B cell (primary cell): Measurements from ENCODE around the gene THSD4. TPM values are rescaled to one million over a fixed set of nuclear protein-coding genes. Genes with fewer than 3 reads are reported as not detected.

Experiments
- ATAC-seq: fragments of 200-7000 bp; cut with Tn5 transposase; one replicate; pipeline ENCODE4 v1.10.0; 2021; ENCODE audit warnings: low read depth, mild to moderate bottlenecking, moderate number of reproducible peaks, moderate library complexity
- CTCF ChIA-PET: fragments of 350-600 bp; sonication (Branson Sonifier 250); formaldehyde crosslinking; loops from one replicate; lab custom pipeline; 2021; ENCODE audit warnings: antibody characterized with exemption, inconsistent platforms; lab: Charles Lee
- POLR2A ChIA-PET: fragments of 350-600 bp; sonication (Branson Sonifier 250); formaldehyde crosslinking; loops from one replicate; lab custom pipeline; 2021; ENCODE audit warnings: antibody characterized with exemption; lab: Charles Lee
- DNase-seq: peaks from one replicate; pipeline ENCODE4 v3.0.0; 2013
- H2AFZ ChIP-seq: 2 replicates; pipeline ENCODE4 v1.6.1; 2012; ENCODE audit warnings: mild to moderate bottlenecking, low read depth, low read length; ENCODE audit not compliant: insufficient read depth, poor library complexity, severe bottlenecking
- H3K27ac ChIP-seq, 2 donors: 1 replicate in 1 of 2; 2 replicates in 1 of 2; pipeline ENCODE4 v1.5.1; 2012 to 2013; ENCODE audit warnings: low read length in 2 of 2, mild to moderate bottlenecking in 2 of 2, moderate library complexity in 1 of 2
- H3K27me3 ChIP-seq, 4 experiments: fragments of 200-600 bp in 1 of 4; sonication (generic) in 1 of 4; replicated peaks in 1 of 4; 1 replicate in 2 of 4; 2 replicates in 2 of 4; pipeline versions ENCODE4 v1.6.1 to v1.7.0; 2013 to 2016; ENCODE audit warnings: low read length in 3 of 4, mild to moderate bottlenecking in 2 of 4, mixed read lengths in 1 of 4, moderate library complexity in 1 of 4; ENCODE audit not compliant: insufficient read depth in 4 of 4, control insufficient read depth in 3 of 4; ENCODE audit errors: control extremely low read depth in 1 of 4
- H3K36me3 ChIP-seq, 2 experiments: replicated peaks in 1 of 2; 1 replicate in 1 of 2; 2 replicates in 1 of 2; pipeline versions ENCODE4 v1.6.1 to v1.7.1; 2013; ENCODE audit warnings: low read length in 1 of 2; ENCODE audit not compliant: insufficient read depth in 2 of 2, control insufficient read depth in 1 of 2; ENCODE audit errors: control extremely low read depth in 1 of 2, extremely low read depth in 1 of 2
- H3K4me1 ChIP-seq, 2 donors: fragments of 200-600 bp in 1 of 2; sonication (generic) in 1 of 2; 1 replicate in 1 of 2; 2 replicates in 1 of 2; pipeline versions ENCODE4 v1.5.1 to v1.6.1; 2013 to 2017; ENCODE audit warnings: low read length in 2 of 2; ENCODE audit not compliant: control insufficient read depth in 2 of 2, insufficient read depth in 2 of 2
- H3K4me2 ChIP-seq: replicated peaks from 2 replicates; pipeline ENCODE3; 2012; ENCODE audit warnings: mild to moderate bottlenecking, low read depth, low read length; ENCODE audit not compliant: poor library complexity, severe bottlenecking
- H3K4me3 ChIP-seq, 5 experiments: fragments of 200-600 bp in 1 of 5; sonication (generic) in 1 of 5; 1 replicate in 3 of 5; 2 replicates in 2 of 5; pipeline versions ENCODE4 v1.5.1 to v1.7.0; 2011 to 2016; ENCODE audit warnings: low read length in 4 of 5, mild to moderate bottlenecking in 4 of 5, low read depth in 2 of 5, control low read depth in 1 of 5, moderate library complexity in 1 of 5; ENCODE audit not compliant: insufficient read depth in 1 of 5; ENCODE audit errors: control extremely low read depth in 1 of 5, extremely low read depth in 1 of 5
- H3K79me2 ChIP-seq: fragments of 200-600 bp; sonication (generic); one replicate; pipeline ENCODE4 v1.6.0; 2016; ENCODE audit warnings: low read length; ENCODE audit not compliant: control insufficient read depth, insufficient read depth
- H3K9ac ChIP-seq: fragments of 200-600 bp; sonication (generic); 2 replicates; pipeline ENCODE4 v1.6.1; 2017; ENCODE audit warnings: mild to moderate bottlenecking, low read length, moderate library complexity
- H3K9me3 ChIP-seq, 3 donors: one replicate each; pipeline versions ENCODE4 v1.6.1 to v1.7.1; 2013; ENCODE audit warnings: low read length in 2 of 3; ENCODE audit not compliant: control insufficient read depth in 2 of 3, insufficient read depth in 1 of 3; ENCODE audit errors: control extremely low read depth in 1 of 3
- H4K20me1 ChIP-seq: 2 replicates; pipeline ENCODE4 v1.6.0; 2012; ENCODE audit warnings: mild to moderate bottlenecking, low read length; ENCODE audit not compliant: insufficient read depth, control insufficient read depth, poor library complexity, severe bottlenecking
- H3K27ac Mint-ChIP-seq: one replicate; pipeline ENCODE4 v1.8.0; 2021; ENCODE audit warnings: mixed read lengths
- H3K27me3 Mint-ChIP-seq: one replicate; pipeline ENCODE4 v1.8.0; 2021; ENCODE audit warnings: mixed read lengths
- H3K4me1 Mint-ChIP-seq: one replicate; pipeline ENCODE4 v1.8.0; 2021; ENCODE audit warnings: mixed read lengths
- H3K4me3 Mint-ChIP-seq: one replicate; pipeline ENCODE4 v1.8.0; 2021; ENCODE audit warnings: mixed read lengths
- H3K9me3 Mint-ChIP-seq: one replicate; pipeline ENCODE4 v1.8.0; 2022; ENCODE audit warnings: mixed read lengths; ENCODE audit not compliant: insufficient read depth
- CTCF ChIP-seq: fragments of 200-600 bp; IDR thresholded peaks from one replicate; pipeline ENCODE4 v1.8.0; 2022; ENCODE audit warnings: antibody characterized with exemption, mild to moderate bottlenecking
- EZH2 ChIP-seq: IDR thresholded peaks from 2 replicates; pipeline ENCODE4 v1.6.1; 2012; ENCODE audit warnings: borderline replicate concordance, low read depth, mild to moderate bottlenecking, moderate library complexity, low read length; ENCODE audit not compliant: insufficient read depth, poor library complexity, severe bottlenecking
- WGBS: methylation state at CpG from one replicate; pipeline ENCODE4 v1.1.5; 2013; ENCODE audit warnings: missing lambda C conversion rate; ENCODE audit not compliant: insufficient coverage; 5-methylcytosine and 5-hydroxymethylcytosine counted together
- intact Hi-C: fragments of 100-400 bp; cut with micrococcal nuclease; formaldehyde crosslinking; loops from one replicate; pipeline ENCODE4 v1.10.0; 2022
- polyA plus RNA-seq: library from polyadenylated mRNA; depleted of rRNA; stranded (reverse); fragments of >200 nt; gene quantifications from 2 replicates; pipeline ENCODE4 v1.2.3, GENCODE V29; 2012
- total RNA-seq, 2 donors: library from RNA; stranded (reverse); fragments of 120-200 nt in 1 of 2; gene quantifications; 1 replicate in 1 of 2; 2 replicates in 1 of 2; pipeline versions ENCODE4 v1.2.3 to v1.2.4, GENCODE V29; 2013 to 2022

The THSD4 gene
- total and polyA plus RNA-seq, 2 donors (not counting 1 experiment from before 2014, with no cell fraction given): not detected

GRCh38 chr15:71512682-71513006 lies 397.4 kb downstream of the THSD4 start:
- Histone ChIP-seq H3K36me3 (no peaks in the 10 kb centered on the region), H2AFZ (no peak overlapping the region), H3K27me3 (no peaks in the 10 kb centered on the region), H3K4me3 (no peak overlapping the region), H4K20me1 (no peaks in the 10 kb centered on the region), H3K4me2 (no peak overlapping the region), H3K79me2 (no peaks in the 10 kb centered on the region), H3K9ac (no peak overlapping the region), H3K27ac (no peak overlapping the region), H3K4me1 (no peaks in the 10 kb centered on the region), H3K9me3 (no peaks in the 10 kb centered on the region)
- intact Hi-C loops: no loop called here
- peaks cover 12% of the 10 kb centered on the region for H3K27me3 Mint-ChIP-seq
- H3K9me3 Mint-ChIP-seq: no peaks in the 10 kb centered on the region
- no peak overlapping the region for H3K4me3 Mint-ChIP-seq
- H3K27ac Mint-ChIP-seq: no peak overlapping the region
- CTCF ChIA-PET: no interaction called here
- DNase-seq (no peak), ATAC-seq (no peak)
- WGBS: 100% methylated on average over 2 of the region's 3 CpGs
- H3K4me1 Mint-ChIP-seq: no peaks in the 10 kb centered on the region
- TF ChIP-seq CTCF: no peak
- no peak for TF ChIP-seq EZH2
- POLR2A ChIA-PET: no interaction called here

- Mint-ChIP-seq H3K4me1 (no peaks in the 10 kb centered on the region), H3K4me3 (no peak overlapping the region), H3K9me3 (no peaks in the 10 kb centered on the region), H3K27ac (no peak overlapping the region), H3K27me3 (peaks cover 13% of the 10 kb centered on the region)
- no peaks in the 10 kb centered on the region for H3K36me3 ChIP-seq
- no peaks in the 10 kb centered on the region for H4K20me1 ChIP-seq
- no peaks in the 10 kb centered on the region for H3K27me3 ChIP-seq
- H3K27ac ChIP-seq: no peak overlapping the region
- no peaks in the 10 kb centered on the region for H3K4me1 ChIP-seq
- WGBS: 71% methylated on average over 8 of the region's 10 CpGs
- H3K9ac ChIP-seq: no peak overlapping the region
- ChIA-PET CTCF (no interaction called here), POLR2A (no interaction called here)
- H2AFZ ChIP-seq: no peak overlapping the region
- TF ChIP-seq EZH2 (no peak), CTCF (no peak)
- no peak overlapping the region for H3K4me2 ChIP-seq
- peaks cover 0 to 2% (median 0%) of the 10 kb centered on the region in 3 donors for H3K9me3 ChIP-seq
- H3K79me2 ChIP-seq: no peaks in the 10 kb centered on the region
- no peak overlapping the region for H3K4me3 ChIP-seq
- DNase-seq (no peak), ATAC-seq (no peak)
- intact Hi-C loops: no loop called here
These were observed 400.3 kb downstream of the THSD4 start for GRCh38 chr15:71515375-71516186.
